Subcutaneous adipose tissue (tissue), 4 donors: ENCODE measurements around the gene RASEF. TPM values are rescaled to one million over a fixed set of nuclear protein-coding genes. Genes with fewer than 3 reads are reported as not detected.

Experiments used
- CTCF ChIP-seq: fragments of 450-650 bp; IDR thresholded peaks from one replicate; pipeline ENCODE4 v1.5.1; 2016; ENCODE audit warnings: low read depth, mild to moderate bottlenecking, control low read depth, antibody characterized with exemption, moderate library complexity
- total RNA-seq, 4 donors: library from RNA; depleted of rRNA; stranded (reverse); fragments of >200 nt; gene quantifications; one replicate each; pipeline ENCODE4 v1.1.0, GENCODE V29; 2016

RASEF gene
- total RNA-seq, 4 donors from 2014 or later = under 0.01 to 0.16 TPM; not detected in 2

- TF ChIP-seq CTCF = no peak
These were observed 93.7 kb downstream of the RASEF start for GRCh38 chr9:82969291-82969690.

DNA sequence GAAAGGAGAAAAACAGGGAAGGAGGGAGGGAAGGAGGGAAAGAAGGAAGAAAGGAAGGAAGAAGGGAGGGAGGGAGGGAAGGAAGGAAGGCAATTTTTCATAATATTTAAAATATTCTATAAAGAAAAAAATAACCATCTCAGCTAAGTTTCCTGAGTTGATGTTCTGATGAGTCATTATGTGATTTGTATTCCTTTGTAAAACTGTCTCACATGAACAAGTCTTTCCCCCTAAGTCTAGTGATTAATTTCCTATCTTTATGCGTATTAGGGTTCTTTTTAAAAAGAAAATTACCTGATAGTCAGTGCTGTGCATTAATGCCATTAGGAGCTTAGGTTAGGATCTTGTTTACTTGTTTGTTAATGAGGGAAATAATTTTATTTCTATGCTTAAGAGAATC lies 94.1 kb downstream of the RASEF start:
- TF ChIP-seq CTCF = no peak

- TF ChIP-seq CTCF = no peak
These were observed 94.6 kb downstream of the RASEF start for GRCh38 chr9:82968388-82968787.

DNA sequence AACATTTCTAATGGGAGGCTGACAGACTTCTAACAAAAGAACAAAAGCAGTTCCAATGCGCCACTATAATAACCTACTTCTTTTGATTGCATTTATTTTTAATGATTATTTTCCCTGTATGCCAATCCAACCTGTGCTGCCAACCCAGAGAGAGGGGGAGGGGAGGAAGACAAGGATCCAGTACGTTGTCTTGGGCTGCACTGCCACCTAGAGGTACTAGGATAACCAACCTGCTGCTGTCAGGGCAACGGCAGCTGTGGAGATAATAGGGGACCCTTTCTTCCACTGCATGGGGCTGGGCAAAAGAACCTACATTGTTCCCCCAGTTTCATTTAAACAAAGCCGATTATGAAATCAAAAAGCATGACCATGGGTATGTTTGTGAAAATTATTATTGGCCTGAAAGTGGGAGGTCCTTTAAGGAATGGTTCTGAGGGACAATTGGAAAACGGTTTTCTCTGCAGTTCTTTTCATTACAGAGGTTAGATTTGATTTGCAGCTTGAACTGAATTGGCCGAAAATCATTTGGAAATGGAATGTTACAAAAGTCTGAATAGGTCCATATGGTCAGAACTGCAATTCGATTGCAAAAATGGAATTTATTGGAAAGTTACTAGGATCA lies 101.3 kb downstream of the RASEF start:
- TF ChIP-seq CTCF = no peak

DNA sequence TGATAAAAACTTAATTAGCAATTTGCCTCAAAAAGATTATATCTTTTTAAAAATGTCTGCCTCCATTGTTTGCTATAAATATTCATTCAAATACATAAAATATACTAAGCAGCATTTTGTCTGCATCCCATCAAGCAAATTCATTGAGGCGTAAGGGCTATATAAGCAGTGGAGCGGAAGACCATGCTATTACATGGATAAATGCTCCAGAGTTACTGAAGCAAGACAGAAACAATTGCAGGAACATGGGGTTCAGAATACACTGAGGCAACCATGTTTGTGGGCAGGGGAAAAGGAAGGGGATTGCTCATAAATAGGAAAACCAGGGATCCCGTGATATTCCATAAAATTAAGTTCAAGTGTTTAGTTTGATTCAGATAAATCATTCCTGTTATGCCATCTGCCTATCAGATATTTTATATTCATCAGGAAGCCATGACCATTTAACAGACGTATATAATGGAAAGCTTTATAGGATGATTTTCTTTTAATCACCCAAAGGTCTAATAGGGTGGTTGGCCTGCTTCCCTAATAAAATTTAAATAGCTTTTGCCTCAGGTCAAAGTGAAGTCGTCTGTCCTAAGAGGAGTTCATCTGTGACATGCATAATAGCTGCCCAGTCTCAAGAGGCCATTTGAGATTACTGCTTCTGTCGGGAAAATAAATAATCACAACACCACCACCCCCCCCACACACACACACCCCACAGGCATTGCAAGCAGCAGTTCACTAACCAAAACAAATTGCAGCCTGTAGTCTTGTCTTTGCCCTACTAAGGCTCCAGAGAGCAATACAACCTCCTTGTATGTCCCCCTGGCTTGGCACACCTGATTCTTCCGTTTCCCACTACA lies 105.2 kb downstream of the RASEF start:
- TF ChIP-seq CTCF = no peak

DNA sequence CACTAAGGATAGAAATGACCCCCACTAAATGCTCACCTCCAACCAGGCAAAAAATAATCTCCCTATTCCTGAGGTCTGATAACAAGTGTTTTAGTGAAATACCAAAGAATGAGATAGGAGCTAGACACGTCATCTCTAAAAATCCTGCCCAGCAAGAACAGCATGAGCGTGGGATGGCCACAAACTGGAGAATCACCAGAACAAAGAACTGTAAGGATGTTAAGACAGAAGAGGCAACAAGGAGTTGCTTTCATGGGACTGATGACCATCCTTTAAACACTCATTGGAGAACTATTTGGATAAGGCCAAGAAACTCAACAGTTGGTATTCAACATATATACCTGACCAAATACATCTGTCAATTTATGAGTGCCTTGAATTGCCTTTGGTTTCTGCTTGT lies 113.7 kb downstream of the RASEF start:
- no peak for TF ChIP-seq CTCF

DNA sequence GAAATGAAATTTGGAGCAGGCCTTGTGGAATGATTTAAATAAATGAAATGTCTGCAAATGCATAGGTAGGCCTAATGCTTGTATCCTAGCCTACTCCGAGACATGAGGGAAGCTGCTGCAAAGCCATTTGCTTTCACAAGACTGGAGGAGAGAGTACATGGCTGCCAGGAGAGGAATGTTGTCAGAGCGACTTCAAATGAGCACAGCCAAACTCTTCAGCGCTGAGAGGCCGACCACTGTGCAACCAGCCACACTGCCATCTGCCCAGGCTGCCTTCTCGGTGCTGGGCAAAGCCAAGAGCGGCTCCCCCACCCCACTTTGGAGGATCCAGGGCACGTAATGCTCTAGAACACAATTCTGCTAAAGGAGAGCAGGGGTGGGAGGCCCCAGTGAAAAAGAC lies 122.6 kb downstream of the RASEF start:
- TF ChIP-seq CTCF = no peak
